Measurements from ENCODE around the gene CYP8B1. TPM values are rescaled to one million over a fixed set of nuclear protein-coding genes. Genes with fewer than 3 reads are reported as not detected.

The CYP8B1 gene
- total RNA-seq, 1 donor from 2014 or later, result not detected

- ATAC-seq (ENCODE audit: low read depth), result no peak
- Mint-ChIP-seq H3K27ac (no peak overlapping the region), H3K9me3 (no peaks in the 10 kb centered on the region), H3K27me3 (no peaks in the 10 kb centered on the region), H3K36me3 (ENCODE audit: low read depth) (no peaks in the 10 kb centered on the region), H3K4me1 (no peaks in the 10 kb centered on the region), H3K4me3 (no peak overlapping the region)
- ChIA-PET POLR2A (no interaction called here), CTCF (no interaction called here)
- DNase-seq, result no peak
- TF ChIP-seq CTCF (IDR thresholded peaks at IDR 0.05), result no peak
- intact Hi-C loops (cut with micrococcal nuclease), result no loop called here
These were observed 3.0 kb downstream of the CYP8B1 start for GRCh38 chr3:42872718-42873117.

- no peaks in the 10 kb centered on the region for H3K9me3 Mint-ChIP-seq
- no peaks in the 10 kb centered on the region for H3K4me1 Mint-ChIP-seq
- DNase-seq (no peak), ATAC-seq (ENCODE audit: low read depth) (no peak)
- intact Hi-C loops (cut with micrococcal nuclease), result no loop called here
- H3K27me3 Mint-ChIP-seq, result no peaks in the 10 kb centered on the region
- ChIA-PET CTCF (no interaction called here), POLR2A (no interaction called here)
- no peaks in the 10 kb centered on the region for H3K36me3 Mint-ChIP-seq (ENCODE audit: low read depth)
- TF ChIP-seq CTCF (IDR thresholded peaks at IDR 0.05), result no peak
- H3K4me3 Mint-ChIP-seq, result no peak overlapping the region
- no peak overlapping the region for H3K27ac Mint-ChIP-seq
These were observed 4.0 kb downstream of the CYP8B1 start for GRCh38 chr3:42871592-42872196.

GRCh38 chr3:42868841-42869240 lies 6.8 kb downstream of the CYP8B1 start:
- Mint-ChIP-seq H3K4me1 (no peaks in the 10 kb centered on the region), H3K4me3 (no peak overlapping the region), H3K9me3 (no peaks in the 10 kb centered on the region), H3K27ac (no peak overlapping the region), H3K36me3 (ENCODE audit: low read depth) (no peaks in the 10 kb centered on the region), H3K27me3 (no peaks in the 10 kb centered on the region)
- POLR2A ChIA-PET, result no interaction called here
- DNase-seq (no peak), ATAC-seq (ENCODE audit: low read depth) (no peak)
- no peak for TF ChIP-seq CTCF (IDR thresholded peaks at IDR 0.05)
- intact Hi-C loops (cut with micrococcal nuclease), result no loop called here
- CTCF ChIA-PET, result interaction anchor here (1.1 to 1.4 kb wide), 2 partner anchors 10 to 38 kb away, joined by 3 to 6 read pairs; no protein-coding TSS in a partner anchor

GRCh38 chr3:42867138-42867537 lies 8.5 kb downstream of the CYP8B1 start:
- Mint-ChIP-seq H3K4me3 (no peak overlapping the region), H3K4me1 (no peaks in the 10 kb centered on the region), H3K36me3 (ENCODE audit: low read depth) (no peaks in the 10 kb centered on the region), H3K27me3 (no peaks in the 10 kb centered on the region), H3K9me3 (no peaks in the 10 kb centered on the region), H3K27ac (no peak overlapping the region)
- intact Hi-C loops (cut with micrococcal nuclease), result no loop called here
- DNase-seq, result no peak
- no peak for TF ChIP-seq CTCF (IDR thresholded peaks at IDR 0.05)
- no peak for ATAC-seq (ENCODE audit: low read depth)
- ChIA-PET CTCF (no interaction called here), POLR2A (no interaction called here)

GRCh38 chr3:42865256-42865655 lies 10.4 kb downstream of the CYP8B1 start:
- H3K27ac Mint-ChIP-seq, result no peak overlapping the region
- no peaks in the 10 kb centered on the region for H3K4me1 Mint-ChIP-seq
- no peak for TF ChIP-seq CTCF (IDR thresholded peaks at IDR 0.05)
- no peaks in the 10 kb centered on the region for H3K27me3 Mint-ChIP-seq
- no peak overlapping the region for H3K4me3 Mint-ChIP-seq
- ChIA-PET CTCF (no interaction called here), POLR2A (no interaction called here)
- DNase-seq (no peak), ATAC-seq (ENCODE audit: low read depth) (no peak)
- H3K9me3 Mint-ChIP-seq, result no peaks in the 10 kb centered on the region
- H3K36me3 Mint-ChIP-seq (ENCODE audit: low read depth), result no peaks in the 10 kb centered on the region
- intact Hi-C loops (cut with micrococcal nuclease), result no loop called here
